Spleen (tissue), 11 donors: ENCODE results near the gene RBM18. TPM values are rescaled to one million over a fixed set of nuclear protein-coding genes. Genes with fewer than 3 reads are reported as not detected.
A peak's percentile ranks its signal among the peaks of the same experiment; 100 is the strongest.

Experiments used
- DNase-seq: peaks from one replicate; pipeline ENCODE4 v3.0.0-alpha.2; 2020
- H3K27ac ChIP-seq, 8 donors: fragments of 200-600 bp; sonication (generic) in 7 of 8; 1 replicate in 4 of 8; 2 replicates in 4 of 8; pipeline versions ENCODE4 v1.5.0 to v1.8.0; 2016 to 2021; ENCODE audit warnings: inconsistent platforms in 4 of 8, mild to moderate bottlenecking in 4 of 8, moderate library complexity in 1 of 8
- H3K27me3 ChIP-seq, 7 donors: fragments of 200-600 bp; sonication (generic) in 6 of 7; replicated peaks in 1 of 7; 1 replicate in 4 of 7; 2 replicates in 3 of 7; pipeline versions ENCODE4 v1.5.0 to v1.8.0; 2016 to 2021; ENCODE audit warnings: inconsistent platforms in 3 of 7, mild to moderate bottlenecking in 1 of 7
- H3K36me3 ChIP-seq, 6 donors: fragments of 200-600 bp; sonication (generic) in 5 of 6; 1 replicate in 4 of 6; 2 replicates in 2 of 6; pipeline versions ENCODE4 v1.5.0 to v1.8.0; 2016 to 2021; ENCODE audit warnings: inconsistent platforms in 2 of 6
- H3K4me1 ChIP-seq, 6 donors: fragments of 200-600 bp; sonication (generic) in 5 of 6; 1 replicate in 3 of 6; 2 replicates in 3 of 6; pipeline versions ENCODE4 v1.5.0 to v1.8.0; 2016 to 2021; ENCODE audit warnings: inconsistent platforms in 3 of 6
- H3K4me3 ChIP-seq, 8 donors: fragments of 200-600 bp; sonication (generic) in 7 of 8; 1 replicate in 4 of 8; 2 replicates in 4 of 8; pipeline versions ENCODE4 v1.5.0 to v1.8.0; 2016 to 2021; ENCODE audit warnings: inconsistent platforms in 4 of 8, mild to moderate bottlenecking in 4 of 8, moderate library complexity in 2 of 8
- H3K9me3 ChIP-seq, 8 donors: fragments of 200-600 bp; sonication (generic) in 7 of 8; 1 replicate in 4 of 8; 2 replicates in 4 of 8; pipeline versions ENCODE4 v1.5.0 to v1.8.0; 2016 to 2021; ENCODE audit warnings: inconsistent platforms in 4 of 8
- POLR2A ChIP-seq, 3 donors: fragments of 450-650 bp; IDR thresholded peaks; one replicate each; pipeline ENCODE4 v1.5.1; 2017; ENCODE audit warnings: antibody characterized with exemption in 3 of 3, mild to moderate bottlenecking in 1 of 3
- POLR2AphosphoS5 ChIP-seq, 3 donors: sonication (generic); formaldehyde crosslinking; IDR thresholded peaks; one replicate each; pipeline ENCODE4 v1.5.1; 2017; ENCODE audit warnings: antibody characterized with exemption in 3 of 3
- WGBS, 5 donors: extraction: QIAGEN DNeasy Blood & Tissue Kit in 3 of 5; methylation state at CpG; one replicate each; pipeline versions ENCODE4 v1.1.5 to v1.1.7; 2013 to 2018; 5-methylcytosine and 5-hydroxymethylcytosine counted together
- intact Hi-C: fragments of 100-400 bp; cut with DNase I; formaldehyde crosslinking; loops from one replicate; pipeline ENCODE4 v1.15.0; 2023; ENCODE audit warnings: low total_unique reads
- polyA plus RNA-seq, 3 donors: library from polyadenylated mRNA; stranded (reverse); fragments of 200-250 nt; gene quantifications; one replicate each; pipeline ENCODE4 v1.2.1, GENCODE V29; 2013
- total RNA-seq, 7 donors: library from RNA; depleted of rRNA in 3 of 7; stranded (reverse); fragments of >200 nt in 3 of 7; fragmentation: NEBNext Ultra II Directional in 4 of 7; extraction: Animal tissue kit (Norgen Biotek cat#: 25700) in 4 of 7; gene quantifications; one replicate each; pipeline versions ENCODE4 v1.1.0 to v1.2.1, GENCODE V29; 2016 to 2021
- TF ChIP-seq, protein P1 (sequence below), 11 experiments: fragments of 200-600 bp in 7 of 11; fragments of 450-650 bp in 4 of 11; sonication (generic) in 4 of 11; IDR thresholded peaks in 8 of 11; conservative IDR thresholded peaks in 3 of 11; 1 replicate in 7 of 11; 2 replicates in 4 of 11; pipeline versions ENCODE4 v1.4.0 to v1.8.0; 2016 to 2021; ENCODE audit warnings: antibody characterized with exemption in 11 of 11, inconsistent platforms in 4 of 11, mild to moderate bottlenecking in 1 of 11
- donor health status: healthy with polysubstance abuse.
- donor health status: DM: no; HTN: no; CAD: no; lungs with moderate emphysema.
- donor health status: DM: no; HTN: no; CAD: no.
- donor health status: Bipolar disorder and iron deficiency.
- donor health status: healthy.
- donor health status: DM: no; HTN: no; CAD: no.
- donor health status: DM: yes; HTN: yes; CAD: no.

RBM18 gene
- total and polyA plus RNA-seq, 10 donors: 4.2 to 21.5 (median 11.2) TPM

DNA sequence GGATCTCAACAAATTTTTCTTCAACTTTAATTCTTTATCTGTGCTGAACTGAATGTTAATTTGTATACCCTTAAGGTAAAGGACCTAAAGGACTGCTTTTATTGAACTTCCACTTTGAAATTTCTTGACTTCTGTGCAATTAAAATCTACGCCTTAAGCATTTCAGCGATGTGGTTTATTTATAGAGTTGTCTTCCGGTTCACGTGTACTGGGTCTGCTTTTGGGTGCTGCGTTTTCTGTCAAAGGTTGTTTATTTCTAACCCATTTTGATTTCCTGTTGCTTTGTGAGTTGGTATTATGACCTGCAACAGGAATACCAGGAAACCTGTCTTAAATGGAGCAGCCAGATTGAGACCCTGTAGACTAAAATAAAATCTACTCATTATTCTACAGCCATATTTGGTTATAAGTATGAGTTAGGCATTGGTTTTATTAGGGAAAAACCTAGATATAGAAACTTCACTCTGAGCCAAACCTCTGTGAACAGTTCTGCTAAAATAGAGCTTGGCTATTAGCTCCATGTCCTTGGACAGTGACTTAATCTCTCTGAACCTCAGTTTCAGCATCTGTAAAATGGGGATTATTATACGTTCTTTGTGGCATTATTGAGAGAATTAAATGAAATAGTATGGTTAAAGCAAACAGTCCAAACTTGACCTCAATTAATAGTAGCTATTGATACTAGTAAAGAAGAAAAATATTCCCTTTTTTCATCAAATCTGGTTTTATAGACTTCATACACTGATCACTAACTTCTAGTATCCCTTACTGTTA lies 3.6 kb upstream of the RBM18 start:
- intact Hi-C loops: no loop called here
- H3K4me1 ChIP-seq: peaks cover 19 to 60% (median 39%) of the 10 kb centered on the region in 6 donors
- DNase-seq: no peak
- H3K27me3 ChIP-seq: no peaks in the 10 kb centered on the region
- TF ChIP-seq, protein P1, sequence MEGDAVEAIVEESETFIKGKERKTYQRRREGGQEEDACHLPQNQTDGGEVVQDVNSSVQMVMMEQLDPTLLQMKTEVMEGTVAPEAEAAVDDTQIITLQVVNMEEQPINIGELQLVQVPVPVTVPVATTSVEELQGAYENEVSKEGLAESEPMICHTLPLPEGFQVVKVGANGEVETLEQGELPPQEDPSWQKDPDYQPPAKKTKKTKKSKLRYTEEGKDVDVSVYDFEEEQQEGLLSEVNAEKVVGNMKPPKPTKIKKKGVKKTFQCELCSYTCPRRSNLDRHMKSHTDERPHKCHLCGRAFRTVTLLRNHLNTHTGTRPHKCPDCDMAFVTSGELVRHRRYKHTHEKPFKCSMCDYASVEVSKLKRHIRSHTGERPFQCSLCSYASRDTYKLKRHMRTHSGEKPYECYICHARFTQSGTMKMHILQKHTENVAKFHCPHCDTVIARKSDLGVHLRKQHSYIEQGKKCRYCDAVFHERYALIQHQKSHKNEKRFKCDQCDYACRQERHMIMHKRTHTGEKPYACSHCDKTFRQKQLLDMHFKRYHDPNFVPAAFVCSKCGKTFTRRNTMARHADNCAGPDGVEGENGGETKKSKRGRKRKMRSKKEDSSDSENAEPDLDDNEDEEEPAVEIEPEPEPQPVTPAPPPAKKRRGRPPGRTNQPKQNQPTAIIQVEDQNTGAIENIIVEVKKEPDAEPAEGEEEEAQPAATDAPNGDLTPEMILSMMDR (IDR thresholded peaks at IDR 0.05 in 8 of 11, conservative IDR thresholded peaks at IDR 0.05 in 3 of 11): no peak
- TF ChIP-seq POLR2AphosphoS5 (IDR thresholded peaks at IDR 0.05) (no peak), POLR2A (IDR thresholded peaks at IDR 0.05) (no peak)
- no peak overlapping the region for H3K4me3 ChIP-seq
- H3K36me3 ChIP-seq: peaks cover 0 to 26% (median 10%) of the 10 kb centered on the region in 6 donors
- WGBS, 5 donors: 71 to 80% (median 79%) methylated on average over 6 of the region's 6 CpGs
- no peaks in the 10 kb centered on the region for H3K9me3 ChIP-seq
- no peak overlapping the region for H3K27ac ChIP-seq

DNA sequence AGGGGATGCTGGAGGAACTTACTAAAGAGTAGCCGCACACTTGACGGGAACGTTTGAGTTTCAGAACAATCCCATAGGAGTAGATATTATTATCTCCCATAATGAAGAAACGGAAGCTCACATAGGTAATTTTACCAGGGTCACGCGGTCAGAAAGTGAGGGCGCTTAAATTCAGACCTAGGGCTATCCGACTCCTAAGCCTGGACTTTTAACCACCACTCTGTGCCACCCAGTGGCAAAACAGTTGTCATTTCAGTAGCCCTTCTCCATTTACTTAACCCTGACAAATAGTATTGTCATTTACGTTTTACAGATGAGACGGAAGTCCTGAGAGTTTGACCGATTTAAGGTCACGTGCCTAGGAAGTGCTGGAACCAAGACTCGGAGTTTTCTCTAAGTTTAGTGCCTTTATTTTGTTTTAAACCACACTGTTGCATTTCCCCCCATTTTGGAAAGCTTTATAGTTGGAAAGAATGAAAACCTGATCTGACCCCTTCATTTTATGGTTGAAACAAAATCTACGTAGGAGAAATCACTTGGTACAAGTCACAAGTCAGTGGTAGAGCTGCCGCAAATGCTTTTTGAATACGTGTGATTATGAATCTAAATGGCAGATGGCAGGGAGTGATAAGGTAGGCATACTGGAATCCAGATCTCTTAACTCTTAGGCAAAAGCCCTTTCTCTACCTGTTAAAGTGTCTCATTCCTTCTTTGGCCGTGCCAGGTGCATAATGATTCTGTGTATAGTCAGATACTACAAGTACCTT lies 692 bp upstream of the RBM18 start:
- intact Hi-C loops: no loop called here
- no peak for TF ChIP-seq POLR2A (IDR thresholded peaks at IDR 0.05)
- TF ChIP-seq, protein P1 (IDR thresholded peaks at IDR 0.05 in 8 of 11, conservative IDR thresholded peaks at IDR 0.05 in 3 of 11): no peak
- no peak for TF ChIP-seq POLR2AphosphoS5 (IDR thresholded peaks at IDR 0.05)
- Histone ChIP-seq H3K4me1 (peaks cover 26 to 73% (median 51%) of the 10 kb centered on the region in 6 donors), H3K9me3 (no peaks in the 10 kb centered on the region), H3K36me3 (peaks cover 0 to 25% (median 11%) of the 10 kb centered on the region in 6 donors), H3K27me3 (no peaks in the 10 kb centered on the region), H3K4me3 (peak overlapping the region; percentile 57 to 92 (median 82)), H3K27ac (peak overlapping the region; percentile 81 to 96 (median 92))
- no peak for DNase-seq
- WGBS, 5 donors: 6 to 7% (median 6%) methylated on average over 17 of the region's 17 CpGs

DNA sequence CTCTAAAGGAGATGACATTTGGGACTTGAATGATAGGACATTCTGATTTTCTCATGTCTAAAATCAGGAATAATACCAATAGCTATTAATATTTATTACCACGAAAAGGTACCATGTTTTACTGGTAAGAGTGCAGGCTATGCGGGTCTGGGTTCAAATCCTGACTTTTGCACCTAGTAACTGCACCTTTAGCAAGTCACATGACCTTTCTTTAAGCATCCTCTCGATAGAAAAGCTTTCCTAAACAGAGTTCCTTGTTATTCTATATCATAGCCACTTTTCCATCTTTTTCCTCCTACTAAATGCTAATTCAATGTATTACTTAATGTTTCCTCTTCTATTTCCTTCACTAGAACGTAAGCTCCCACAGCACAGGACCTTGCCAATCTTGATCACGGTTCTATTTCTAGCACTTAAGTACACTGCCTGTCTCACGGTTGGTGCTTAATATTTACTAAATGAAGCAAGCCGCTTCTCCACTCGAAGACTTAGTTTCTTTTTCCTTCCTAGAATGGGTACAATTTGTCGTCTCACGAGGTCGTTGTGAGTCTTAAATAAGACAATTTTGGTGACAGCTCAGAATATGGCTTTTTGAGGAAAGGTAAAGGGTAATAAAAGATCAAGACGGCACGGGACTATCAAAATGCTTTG lies 816 bp downstream of the RBM18 start:
- intact Hi-C loops: no loop called here
- Histone ChIP-seq H3K36me3 (peaks cover 0 to 40% (median 26%) of the 10 kb centered on the region in 6 donors), H3K27ac (peak overlapping the region; percentile 81 to 96 (median 92)), H3K4me1 (peaks cover 26 to 74% (median 51%) of the 10 kb centered on the region in 6 donors), H3K4me3 (peak overlapping the region; percentile 57 to 92 (median 82)), H3K9me3 (no peaks in the 10 kb centered on the region), H3K27me3 (no peaks in the 10 kb centered on the region)
- DNase-seq: no peak
- 12 to 15% (median 13%) methylated on average over 13 of the region's 13 CpGs for WGBS, 5 donors
- TF ChIP-seq, protein P1 (IDR thresholded peaks at IDR 0.05 in 8 of 11, conservative IDR thresholded peaks at IDR 0.05 in 3 of 11): no peak
- TF ChIP-seq POLR2A (IDR thresholded peaks at IDR 0.05) (no peak), POLR2AphosphoS5 (IDR thresholded peaks at IDR 0.05) (no peak)
